VCaP (cell line): ENCODE measurements around the gene SEC22B.
"Not testable (repeated sequence)": the region's sequence is repeated elsewhere in the genome, so short reads cannot be mapped to it uniquely, and the experiment has no call there.

ENCODE experiments used
- H3K27ac ChIP-seq: fragments of 450-650 bp; 2 replicates; pipeline ENCODE4 v1.5.1; 2017
- CTCF ChIP-seq: fragments of 450-650 bp; conservative IDR thresholded peaks from 2 replicates; pipeline ENCODE4 v1.5.1; 2017; ENCODE audit warnings: mild to moderate bottlenecking, moderate library complexity

SEC22B gene

GRCh38 chr1:120176092-120176855, at the start of gene SEC22B:
Gene SEC22B, minus strand, starts transcription at chr1:120176520. Its CDS starts 139 bp downstream, at chr1:120176381.
- TF ChIP-seq CTCF = no peak
- H3K27ac ChIP-seq = peak within 1 kb of the TSS; percentile 86

- not testable (repeated sequence) for H3K27ac ChIP-seq
These were observed 41.6 kb upstream of the SEC22B start for GRCh38 chr1:120217933-120218332.

- H3K27ac ChIP-seq = not testable (repeated sequence)
These were observed 41.0 kb upstream of the SEC22B start for GRCh38 chr1:120217175-120217929.

- H3K27ac ChIP-seq = not testable (repeated sequence)
These were observed 37.3 kb upstream of the SEC22B start for GRCh38 chr1:120213606-120214005.

GRCh38 chr1:120210754-120211153, 34.4 kb upstream of the SEC22B start:
- H3K27ac ChIP-seq = not testable (repeated sequence)

- H3K27ac ChIP-seq = not testable (repeated sequence)
These were observed 20.8 kb upstream of the SEC22B start for GRCh38 chr1:120196863-120197775.

GRCh38 chr1:120188626-120189025, 12.3 kb upstream of the SEC22B start:
- H3K27ac ChIP-seq = not testable (repeated sequence)

GRCh38 chr1:120182176-120182707, 5.9 kb upstream of the SEC22B start:
- not testable (repeated sequence) for H3K27ac ChIP-seq

- H3K27ac ChIP-seq = not testable (repeated sequence)
These were observed 3.7 kb upstream of the SEC22B start for GRCh38 chr1:120179811-120180690.

GRCh38 chr1:120178799-120179756, 2.8 kb upstream of the SEC22B start:
- no peak for TF ChIP-seq CTCF
- H3K27ac ChIP-seq = no peak overlapping the region

GRCh38 chr1:120178058-120178457, 1.7 kb upstream of the SEC22B start:
- not testable (repeated sequence) for H3K27ac ChIP-seq

GRCh38 chr1:120175688-120176087, 632 bp downstream of the SEC22B start:
- H3K27ac ChIP-seq = peak overlapping the region; percentile 86

GRCh38 chr1:120164761-120165160, 11.6 kb downstream of the SEC22B start:
- not testable (repeated sequence) for H3K27ac ChIP-seq

- not testable (repeated sequence) for H3K27ac ChIP-seq
These were observed 14.3 kb downstream of the SEC22B start for GRCh38 chr1:120162015-120162414.

- H3K27ac ChIP-seq = not testable (repeated sequence)
These were observed 17.8 kb downstream of the SEC22B start for GRCh38 chr1:120158495-120158894.

- not testable (repeated sequence) for H3K27ac ChIP-seq
These were observed 18.2 kb downstream of the SEC22B start for GRCh38 chr1:120158086-120158485.
